BJ (cell line): ENCODE data around the gene L3MBTL1. TPM values are rescaled to one million over a fixed set of nuclear protein-coding genes. Genes with fewer than 3 reads are reported as not detected.

Source experiments
- CTCF ChIA-PET: fragments of 350-600 bp; formaldehyde crosslinking; extraction: SDS; loops from one replicate; lab custom pipeline; 2021; ENCODE audit warnings: antibody characterized with exemption, inconsistent platforms; lab: Yijun Ruan, JAX
- POLR2A ChIA-PET: fragments of 300-600 bp; sonication (Branson Sonifier 250); formaldehyde crosslinking; extraction: SDS; loops from one replicate; lab custom pipeline; 2021; ENCODE audit warnings: antibody characterized with exemption; lab: Charles Lee
- DNase-seq: peaks from one replicate; pipeline ENCODE4 v3.0.0-alpha.2; 2011; ENCODE audit warnings: low read depth
- H3K27me3 ChIP-seq: 2 replicates; pipeline ENCODE4 v1.6.0; 2011; ENCODE audit warnings: low read length; ENCODE audit not compliant: control insufficient read depth, insufficient read depth
- H3K36me3 ChIP-seq: 2 replicates; pipeline ENCODE4 v1.5.1; 2011; ENCODE audit warnings: low read length; ENCODE audit not compliant: control insufficient read depth, insufficient read depth
- H3K4me3 ChIP-seq: 2 replicates; pipeline ENCODE4 v1.5.1; 2011; ENCODE audit warnings: low read depth, mild to moderate bottlenecking, control low read depth, low read length
- CTCF ChIP-seq: IDR thresholded peaks from 2 replicates; pipeline ENCODE4 v1.5.1; 2011; ENCODE audit warnings: low read depth, mild to moderate bottlenecking, control low read depth, inconsistent platforms, low read length, moderate library complexity; ENCODE audit not compliant: insufficient read depth
- polyA plus RNA-seq: library from polyadenylated mRNA; depleted of rRNA; stranded (reverse); fragments of >200 nt; gene quantifications from 2 replicates; pipeline ENCODE4 v1.2.3, GENCODE V29; 2011

The L3MBTL1 gene
- polyA plus RNA-seq, 1 experiment, result 4.5 TPM

- ChIA-PET CTCF (interaction anchor here (0.6 to 1.5 kb wide), 2 partner anchors 12 to 149 kb away, joined by 3 to 6 read pairs; no protein-coding TSS in a partner anchor), POLR2A (no interaction called here)
- Histone ChIP-seq H3K27me3 (no peaks in the 10 kb centered on the region; the same call in 1 of the 2 replicates), H3K36me3 (no peaks in the 10 kb centered on the region; the same call in 1 of the 2 replicates), H3K4me3 (no peak overlapping the region)
- no peak for DNase-seq
- no peak for TF ChIP-seq CTCF
Measured at GRCh38 chr20:43549416-43550065, 42.0 kb downstream of the L3MBTL1 start.

GRCh38 chr20:43550456-43550855 is 43.0 kb downstream of the L3MBTL1 start:
- Histone ChIP-seq H3K27me3 (no peaks in the 10 kb centered on the region; the same call in 1 of the 2 replicates), H3K4me3 (no peak overlapping the region), H3K36me3 (no peaks in the 10 kb centered on the region; the same call in 1 of the 2 replicates)
- no peak for DNase-seq
- no peak for TF ChIP-seq CTCF
- ChIA-PET CTCF (no interaction called here), POLR2A (no interaction called here)

- no peaks in the 10 kb centered on the region; the same call in 1 of the 2 replicates for H3K27me3 ChIP-seq
- TF ChIP-seq CTCF, result no peak
- POLR2A ChIA-PET, result no interaction called here
- H3K36me3 ChIP-seq, result no peaks in the 10 kb centered on the region
- CTCF ChIA-PET, result no interaction called here
- DNase-seq, result no peak
- no peak overlapping the region for H3K4me3 ChIP-seq
Measured at GRCh38 chr20:43554369-43554768, 46.9 kb downstream of the L3MBTL1 start.

- Histone ChIP-seq H3K36me3 (no peaks in the 10 kb centered on the region), H3K4me3 (no peak within 1 kb of the TSS), H3K27me3 (no peaks in the 10 kb centered on the region)
- POLR2A ChIA-PET, result no interaction called here
- CTCF ChIA-PET, result interaction anchor here (0.9 to 4.7 kb wide), 3 partner anchors 11 to 133 kb away, joined by 3 to 27 read pairs (median 4); no protein-coding TSS in a partner anchor
- no peak for TF ChIP-seq CTCF
- DNase-seq, result no peak
Measured at GRCh38 chr20:43558412-43559146, 51.1 kb downstream of the L3MBTL1 start, which contains the start of gene SGK2. Gene SGK2 (plus strand): TSS chr20:43559027. CDS start chr20:43566496, 7,469 bp downstream.
